ENCODE results near the gene PROX2.

PROX2 gene

DNA sequence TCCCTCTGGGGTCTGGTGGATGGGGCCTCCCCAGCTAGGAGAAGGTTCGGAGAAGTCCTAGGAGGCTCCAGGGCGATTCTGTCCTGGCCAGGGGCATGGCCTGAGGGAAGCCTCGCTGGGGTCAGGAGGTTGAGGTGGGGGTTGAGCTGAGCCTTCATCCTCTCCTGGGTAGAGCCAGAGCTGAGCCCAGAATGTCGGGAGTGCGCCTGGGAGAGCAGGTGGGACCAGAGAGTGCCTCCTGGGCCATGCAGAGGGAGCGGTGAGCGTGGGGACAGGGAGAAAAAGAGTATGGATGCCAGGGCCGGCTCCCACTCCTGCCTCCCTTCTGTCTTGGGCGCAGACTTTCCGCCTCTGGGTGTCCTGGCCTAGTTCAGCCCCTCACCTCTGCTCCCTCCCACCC lies 34.0 kb upstream of the PROX2 start:
- no peak overlapping the region for H2BK12ac ChIP-seq (ENCODE audit: low read length in 2 of 2)
- H2AK5ac ChIP-seq (ENCODE audit: low read length, severe bottlenecking), result no peak overlapping the region
- H2BK120ac ChIP-seq (ENCODE audit: low read depth, low read length), result no peak overlapping the region
- no peak overlapping the region for H3K4ac ChIP-seq (ENCODE audit: low read depth in 1 of 2, low read length in 2 of 2)
- no peak overlapping the region for H2AFZ ChIP-seq (ENCODE audit: low read depth, low read length)
- H3K79me1 ChIP-seq (replicated peaks; ENCODE audit: low read length, poor library complexity, severe bottlenecking), result no peaks in the 10 kb centered on the region
- H3K23ac ChIP-seq (ENCODE audit: low read length in 2 of 2), result no peak overlapping the region
- H3K14ac ChIP-seq (ENCODE audit: low read length in 2 of 2), result no peak overlapping the region
- no peak overlapping the region for H4K8ac ChIP-seq (ENCODE audit: low read length)
- peaks cover 7% of the 10 kb centered on the region for H3K4me1 ChIP-seq (ENCODE audit: control insufficient read depth, insufficient read depth, low read depth, low read length)
- H3K36me3 ChIP-seq (ENCODE audit: control insufficient read depth in 1 of 2, insufficient read depth in 2 of 2, low read depth in 1 of 2, low read length in 2 of 2), result peaks cover 8 to 27% of the 10 kb centered on the region in 2 experiments
- no peak overlapping the region for H4K91ac ChIP-seq (ENCODE audit: low read length)
- no peak overlapping the region for H2BK5ac ChIP-seq (ENCODE audit: low read depth, low read length, poor library complexity, severe bottlenecking)
- H3K4me3 ChIP-seq (ENCODE audit: insufficient read depth in 1 of 2, low read depth in 1 of 2, low read length in 2 of 2), result no peak overlapping the region
- no peak for DNase-seq
- H3K18ac ChIP-seq (ENCODE audit: low read depth in 1 of 2, low read length in 2 of 2), result no peak overlapping the region
- no peak overlapping the region for H2BK15ac ChIP-seq (ENCODE audit: low read depth, poor library complexity, severe bottlenecking)
- no peaks in the 10 kb centered on the region for H3K27me3 ChIP-seq (ENCODE audit: control insufficient read depth in 1 of 2, insufficient read depth in 1 of 2, low read length in 2 of 2)
- H3K4me2 ChIP-seq (ENCODE audit: low read length, poor library complexity, severe bottlenecking), result no peak overlapping the region
- no peak overlapping the region for H3K9ac ChIP-seq (ENCODE audit: low read length)
- no peak overlapping the region for H3K27ac ChIP-seq (ENCODE audit: low read length, poor library complexity, severe bottlenecking)
- 91% methylated on average over 5 of the region's 10 CpGs for WGBS
- no peaks in the 10 kb centered on the region for H3K9me3 ChIP-seq (ENCODE audit: control insufficient read depth, low read length)

GRCh38 chr14:74909501-74909900 lies 33.6 kb upstream of the PROX2 start:
- Histone ChIP-seq H3K9me3 (ENCODE audit: control insufficient read depth, low read length) (no peaks in the 10 kb centered on the region), H2BK12ac (ENCODE audit: low read length in 2 of 2) (no peak overlapping the region), H3K36me3 (ENCODE audit: control insufficient read depth in 1 of 2, insufficient read depth in 2 of 2, low read depth in 1 of 2, low read length in 2 of 2) (peaks cover 13 to 30% of the 10 kb centered on the region in 2 experiments), H3K4ac (ENCODE audit: low read depth in 1 of 2, low read length in 2 of 2) (no peak overlapping the region), H3K27me3 (ENCODE audit: control insufficient read depth in 1 of 2, insufficient read depth in 1 of 2, low read length in 2 of 2) (no peaks in the 10 kb centered on the region), H3K18ac (ENCODE audit: low read depth in 1 of 2, low read length in 2 of 2) (no peak overlapping the region), H4K91ac (ENCODE audit: low read length) (no peak overlapping the region), H3K9ac (ENCODE audit: low read length) (no peak overlapping the region), H2AK5ac (ENCODE audit: low read length, severe bottlenecking) (no peak overlapping the region), H3K27ac (ENCODE audit: low read length, poor library complexity, severe bottlenecking) (no peak overlapping the region), H4K8ac (ENCODE audit: low read length) (no peak overlapping the region), H3K23ac (ENCODE audit: low read length in 2 of 2) (no peak overlapping the region), H3K4me1 (ENCODE audit: control insufficient read depth, insufficient read depth, low read depth, low read length) (peaks cover 7% of the 10 kb centered on the region), H3K4me3 (ENCODE audit: insufficient read depth in 1 of 2, low read depth in 1 of 2, low read length in 2 of 2) (no peak overlapping the region), H2BK15ac (ENCODE audit: low read depth, poor library complexity, severe bottlenecking) (peak overlapping the region; percentile 19), H2BK5ac (ENCODE audit: low read depth, low read length, poor library complexity, severe bottlenecking) (no peak overlapping the region), H2BK120ac (ENCODE audit: low read depth, low read length) (no peak overlapping the region), H3K14ac (ENCODE audit: low read length in 2 of 2) (no peak overlapping the region), H3K79me1 (replicated peaks; ENCODE audit: low read length, poor library complexity, severe bottlenecking) (no peaks in the 10 kb centered on the region), H3K4me2 (ENCODE audit: low read length, poor library complexity, severe bottlenecking) (no peak overlapping the region), H2AFZ (ENCODE audit: low read depth, low read length) (no peak overlapping the region)
- 91% methylated on average over 14 of the region's 14 CpGs for WGBS
- no peak for DNase-seq

DNA sequence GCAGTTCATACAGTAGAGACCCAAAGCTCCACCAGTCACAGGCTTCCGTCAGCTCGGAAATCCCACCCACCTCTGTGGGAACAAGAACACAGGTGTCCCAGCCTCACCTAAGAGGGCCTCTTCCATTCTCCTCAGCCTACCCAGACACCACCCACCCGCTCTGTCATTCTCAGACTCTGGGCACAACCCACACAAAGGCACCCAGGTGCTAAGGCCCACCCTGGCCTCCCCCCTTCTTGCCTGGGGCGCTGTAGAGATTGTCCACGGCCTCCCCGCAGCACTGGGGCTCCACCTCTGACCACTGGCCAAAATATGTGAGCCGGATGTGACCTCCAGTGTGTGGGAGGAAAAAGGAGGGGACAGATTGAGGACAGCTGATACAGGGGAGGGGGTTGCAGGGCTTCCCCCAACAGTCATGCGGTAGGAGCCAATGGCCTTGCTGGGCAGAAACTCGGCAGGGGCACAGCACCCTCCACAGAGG lies 33.0 kb upstream of the PROX2 start:
- Histone ChIP-seq H3K4me2 (ENCODE audit: low read length, poor library complexity, severe bottlenecking) (no peak overlapping the region), H3K36me3 (ENCODE audit: control insufficient read depth in 1 of 2, insufficient read depth in 2 of 2, low read depth in 1 of 2, low read length in 2 of 2) (peaks cover 19 to 30% of the 10 kb centered on the region in 2 experiments), H2BK5ac (ENCODE audit: low read depth, low read length, poor library complexity, severe bottlenecking) (no peak overlapping the region)

DNA sequence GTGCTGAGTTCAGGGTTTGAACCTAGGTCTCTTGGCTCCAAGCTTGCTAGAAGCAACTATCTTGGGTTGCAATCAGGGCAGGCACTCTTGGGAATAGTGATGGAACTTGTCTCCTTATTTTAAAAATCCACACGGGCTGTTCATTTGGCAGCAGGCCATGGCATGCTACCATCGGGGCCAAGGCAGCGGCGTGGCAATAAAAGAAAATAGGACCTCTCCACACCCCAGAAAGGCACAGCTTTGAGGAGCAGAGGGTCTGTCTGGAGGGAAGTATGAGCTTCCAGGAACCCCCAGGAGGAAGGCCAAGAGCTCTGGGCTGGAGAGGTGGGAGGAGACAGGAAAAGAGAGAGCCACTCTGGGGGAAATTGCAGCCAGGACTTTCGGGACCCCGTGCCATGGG lies 31.8 kb upstream of the PROX2 start:
- Histone ChIP-seq H3K23ac (ENCODE audit: low read length in 2 of 2) (no peak overlapping the region), H2BK12ac (ENCODE audit: low read length in 2 of 2) (no peak overlapping the region), H4K8ac (ENCODE audit: low read length) (no peak overlapping the region), H3K4me3 (ENCODE audit: insufficient read depth in 1 of 2, low read depth in 1 of 2, low read length in 2 of 2) (no peak overlapping the region), H4K91ac (ENCODE audit: low read length) (no peak overlapping the region), H3K18ac (ENCODE audit: low read depth in 1 of 2, low read length in 2 of 2) (no peak overlapping the region), H3K27me3 (ENCODE audit: control insufficient read depth in 1 of 2, insufficient read depth in 1 of 2, low read length in 2 of 2) (no peaks in the 10 kb centered on the region), H2BK5ac (ENCODE audit: low read depth, low read length, poor library complexity, severe bottlenecking) (no peak overlapping the region), H3K4me1 (ENCODE audit: control insufficient read depth, insufficient read depth, low read depth, low read length) (peaks cover 7% of the 10 kb centered on the region), H3K4me2 (ENCODE audit: low read length, poor library complexity, severe bottlenecking) (no peak overlapping the region), H2BK120ac (ENCODE audit: low read depth, low read length) (no peak overlapping the region), H2AFZ (ENCODE audit: low read depth, low read length) (no peak overlapping the region), H3K27ac (ENCODE audit: low read length, poor library complexity, severe bottlenecking) (no peak overlapping the region), H3K4ac (ENCODE audit: low read depth in 1 of 2, low read length in 2 of 2) (no peak overlapping the region), H2BK15ac (ENCODE audit: low read depth, poor library complexity, severe bottlenecking) (no peak overlapping the region), H3K9me3 (ENCODE audit: control insufficient read depth, low read length) (no peaks in the 10 kb centered on the region), H3K14ac (ENCODE audit: low read length in 2 of 2) (no peak overlapping the region), H3K36me3 (ENCODE audit: control insufficient read depth in 1 of 2, insufficient read depth in 2 of 2, low read depth in 1 of 2, low read length in 2 of 2) (peaks cover 28 to 37% of the 10 kb centered on the region in 2 experiments), H2AK5ac (ENCODE audit: low read length, severe bottlenecking) (no peak overlapping the region), H3K79me1 (replicated peaks; ENCODE audit: low read length, poor library complexity, severe bottlenecking) (no peaks in the 10 kb centered on the region), H3K9ac (ENCODE audit: low read length) (no peak overlapping the region)
- 94% methylated on average over 4 of the region's 6 CpGs for WGBS
- no peak for DNase-seq

More for the DNA sequence above, 33.0 kb upstream of the PROX2 start:
- H4K91ac ChIP-seq (ENCODE audit: low read length), result peak overlapping the region; percentile 18
- H3K9me3 ChIP-seq (ENCODE audit: control insufficient read depth, low read length), result no peaks in the 10 kb centered on the region
- H2BK15ac ChIP-seq (ENCODE audit: low read depth, poor library complexity, severe bottlenecking), result no peak overlapping the region
- H2BK120ac ChIP-seq (ENCODE audit: low read depth, low read length), result no peak overlapping the region
- no peak overlapping the region for H3K23ac ChIP-seq (ENCODE audit: low read length in 2 of 2)
- no peak overlapping the region for H3K4ac ChIP-seq (ENCODE audit: low read depth in 1 of 2, low read length in 2 of 2)
- H3K79me1 ChIP-seq (replicated peaks; ENCODE audit: low read length, poor library complexity, severe bottlenecking), result no peaks in the 10 kb centered on the region
- H2BK12ac ChIP-seq (ENCODE audit: low read length in 2 of 2), result no peak overlapping the region
- WGBS, result 91% methylated on average over 9 of the region's 9 CpGs
- no peak overlapping the region for H3K9ac ChIP-seq (ENCODE audit: low read length)
- no peak overlapping the region for H3K27ac ChIP-seq (ENCODE audit: low read length, poor library complexity, severe bottlenecking)
- no peak for DNase-seq
- H4K8ac ChIP-seq (ENCODE audit: low read length), result no peak overlapping the region
- no peak overlapping the region for H2AFZ ChIP-seq (ENCODE audit: low read depth, low read length)
- H3K27me3 ChIP-seq (ENCODE audit: control insufficient read depth in 1 of 2, insufficient read depth in 1 of 2, low read length in 2 of 2), result no peaks in the 10 kb centered on the region
- H3K4me1 ChIP-seq (ENCODE audit: control insufficient read depth, insufficient read depth, low read depth, low read length), result peaks cover 7% of the 10 kb centered on the region
- H3K14ac ChIP-seq (ENCODE audit: low read length in 2 of 2), result no peak overlapping the region
- no peak overlapping the region for H3K18ac ChIP-seq (ENCODE audit: low read depth in 1 of 2, low read length in 2 of 2)
- no peak overlapping the region for H3K4me3 ChIP-seq (ENCODE audit: insufficient read depth in 1 of 2, low read depth in 1 of 2, low read length in 2 of 2)
- H2AK5ac ChIP-seq (ENCODE audit: low read length, severe bottlenecking), result no peak overlapping the region
